ENCODE measurements around the gene ABLIM2. TPM values are rescaled to one million over a fixed set of nuclear protein-coding genes. Genes with fewer than 3 reads are reported as not detected.

ABLIM2 gene
- total RNA-seq, 1 donor from 2014 or later = 3.6 TPM

DNA sequence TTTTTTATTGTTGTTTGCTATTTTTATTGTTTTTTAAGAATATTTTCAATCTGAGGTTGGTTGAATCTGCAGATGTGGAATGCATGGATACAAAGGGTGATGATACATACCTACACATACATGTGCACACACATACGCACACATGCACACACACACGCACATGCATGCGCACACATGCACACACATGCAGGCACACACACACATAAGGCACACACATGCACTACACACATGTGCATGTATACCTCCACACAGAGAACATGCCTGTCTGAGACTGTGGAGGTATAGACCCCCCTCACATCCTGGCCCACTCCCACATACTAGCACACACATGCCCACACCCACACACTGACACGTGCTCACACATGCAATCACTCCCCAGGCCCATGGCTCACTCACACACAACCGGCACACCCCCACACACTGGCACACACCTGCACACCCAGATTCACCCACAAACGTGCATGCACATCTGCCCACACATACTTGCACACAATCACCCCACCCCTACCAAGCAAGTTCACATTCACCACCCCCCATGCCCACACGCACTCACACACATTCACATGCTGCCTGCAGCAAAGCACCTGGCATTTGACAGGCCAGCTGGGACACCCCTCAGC lies 121.4 kb downstream of the ABLIM2 start:
- DNase-seq (ENCODE audit: low spot score) (no peak), ATAC-seq (no peak)

DNA sequence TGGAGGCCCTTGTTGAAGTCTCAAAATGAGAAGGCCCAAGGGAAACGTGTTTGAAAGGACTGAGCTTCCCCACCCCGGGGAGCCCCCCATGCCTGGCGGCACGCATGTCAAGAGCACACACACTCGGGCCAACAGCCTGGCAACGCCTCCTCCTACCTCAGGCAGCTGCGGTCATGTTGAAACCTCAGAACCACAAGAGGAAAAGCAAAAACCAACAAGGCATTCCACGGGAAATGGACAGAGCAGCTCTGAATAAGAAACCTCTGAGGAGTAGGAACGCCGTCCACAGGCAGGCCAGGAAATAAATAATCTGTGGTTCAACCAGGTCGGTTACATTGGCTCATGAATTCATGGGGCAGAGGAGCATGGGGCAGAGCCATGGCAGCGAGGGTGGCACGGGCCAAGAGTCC lies 123.2 kb downstream of the ABLIM2 start:
- no peak for DNase-seq (ENCODE audit: low spot score)
- ATAC-seq = no peak

DNA sequence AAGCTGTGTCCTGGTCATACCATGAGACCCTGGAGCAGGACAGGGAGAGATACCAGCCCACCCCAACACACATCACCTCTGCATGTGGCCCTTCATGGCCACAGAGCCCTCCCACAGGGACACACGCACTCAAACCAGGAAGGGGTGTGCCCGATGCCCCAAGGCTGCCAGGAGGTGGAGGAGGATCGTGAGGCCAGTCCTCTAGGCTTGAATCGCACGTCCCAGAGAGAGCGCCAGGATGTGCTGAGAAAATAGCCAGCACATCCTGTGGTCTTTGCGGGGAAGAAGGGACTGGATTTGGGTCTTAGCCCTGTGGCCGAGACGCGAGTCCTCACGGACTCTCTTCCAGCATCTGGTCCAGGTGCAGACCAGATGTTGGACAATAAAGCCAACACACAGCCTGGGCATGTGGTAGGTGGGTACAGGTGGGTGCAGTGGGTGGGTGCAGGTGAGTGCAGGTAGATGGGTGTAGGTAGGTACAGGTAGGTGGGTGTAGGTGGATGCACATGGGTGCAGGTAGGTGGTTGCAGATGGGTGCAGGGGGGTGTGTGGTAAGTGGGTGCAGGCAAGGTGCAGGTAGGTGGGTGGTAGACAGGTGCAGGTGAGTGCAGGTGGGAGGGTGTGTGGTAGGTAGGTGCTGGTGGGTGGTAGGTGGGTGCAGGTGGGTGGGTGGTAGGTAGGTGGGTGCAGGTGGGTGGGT lies 124.6 kb downstream of the ABLIM2 start:
- ATAC-seq = no peak

DNA sequence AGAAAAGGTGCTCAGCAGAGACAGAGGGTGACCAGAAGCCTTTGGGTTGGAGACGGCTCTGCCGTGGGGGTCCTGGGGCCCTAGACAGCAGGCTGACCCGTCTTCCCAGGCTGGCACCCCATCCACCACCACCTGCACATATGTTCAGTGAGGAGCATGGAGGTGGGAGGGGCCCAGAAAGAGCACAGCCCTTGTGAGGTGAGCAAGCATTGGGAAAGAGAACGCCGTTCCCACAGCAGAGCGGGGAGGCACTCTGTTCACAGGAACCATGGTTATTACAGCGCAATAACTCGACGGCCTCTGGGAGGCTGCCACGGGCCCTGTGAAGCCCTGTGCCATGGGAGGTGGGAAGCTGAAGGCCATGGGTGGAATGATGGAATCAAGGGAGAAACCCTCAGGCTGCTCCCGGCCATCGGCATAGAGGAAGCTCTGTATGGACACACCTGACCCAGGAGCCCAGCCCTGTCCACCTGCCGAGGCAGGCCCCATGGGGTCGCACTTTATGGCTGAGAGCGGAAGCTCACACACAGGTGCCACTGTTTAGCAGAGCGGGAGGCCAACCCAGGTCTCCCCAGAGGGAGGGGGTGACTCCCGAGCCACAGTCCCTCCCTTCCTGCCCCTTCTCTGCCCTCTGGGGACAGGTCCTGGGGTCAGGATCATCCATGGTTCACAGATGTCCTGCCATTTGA lies 125.4 kb downstream of the ABLIM2 start:
- DNase-seq (ENCODE audit: low spot score) (no peak), ATAC-seq (no peak)

More for the DNA sequence above, 124.6 kb downstream of the ABLIM2 start:
- no peak for DNase-seq (ENCODE audit: low spot score)

DNA sequence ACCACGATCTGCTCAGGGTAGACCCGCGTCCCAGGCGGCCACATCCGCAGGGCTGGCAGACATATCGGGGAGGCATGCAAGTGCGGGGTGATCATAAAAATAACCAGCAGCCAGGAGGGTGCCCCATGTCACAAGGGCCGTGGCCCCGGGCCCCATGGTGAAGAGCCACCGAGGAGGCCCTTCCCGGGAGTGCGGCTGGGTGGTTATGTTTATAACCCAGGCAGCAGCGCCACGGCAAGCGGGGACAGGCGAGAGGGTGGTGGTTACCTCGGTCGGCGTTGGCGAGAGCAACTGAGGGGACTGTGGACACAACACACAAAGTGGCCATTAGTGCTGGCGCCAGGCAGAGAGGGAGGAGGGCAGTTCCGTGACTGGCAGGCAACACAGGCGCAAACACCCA lies 126.2 kb downstream of the ABLIM2 start:
- no peak for DNase-seq (ENCODE audit: low spot score)
- no peak for ATAC-seq

DNA sequence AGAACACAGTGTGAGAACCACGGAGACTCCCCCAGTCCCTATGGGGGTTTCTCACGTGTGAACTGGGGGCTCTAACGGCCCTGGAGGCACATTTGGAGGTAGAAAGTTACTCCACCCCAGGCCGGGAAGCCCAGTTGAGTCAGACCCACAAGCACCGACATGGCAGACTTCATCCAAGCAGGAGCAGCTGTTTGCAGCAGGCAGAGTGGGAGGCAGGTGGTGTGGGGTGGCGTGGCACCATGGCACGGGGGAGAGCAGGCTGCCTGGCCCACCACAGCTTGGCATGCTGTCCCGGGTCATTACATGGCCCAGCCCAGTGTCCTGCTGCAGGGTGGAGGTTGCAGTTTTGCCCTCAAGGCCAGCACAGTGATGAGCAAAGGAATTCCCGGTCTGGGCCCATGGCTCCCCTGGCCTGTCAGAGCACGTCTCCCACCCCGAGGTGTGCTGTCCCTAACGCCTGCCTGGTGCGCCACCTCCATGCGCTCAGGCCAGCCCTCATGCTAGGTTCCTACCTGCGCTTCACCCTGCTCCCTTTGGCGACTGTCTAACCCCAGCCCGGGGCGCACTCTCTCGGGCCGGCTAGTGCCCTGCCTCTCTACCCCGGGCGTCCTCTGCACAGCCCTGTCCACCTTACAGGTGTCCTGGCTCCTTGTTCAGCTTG lies 128.4 kb downstream of the ABLIM2 start:
- ATAC-seq (no peak), DNase-seq (ENCODE audit: low spot score) (no peak)

DNA sequence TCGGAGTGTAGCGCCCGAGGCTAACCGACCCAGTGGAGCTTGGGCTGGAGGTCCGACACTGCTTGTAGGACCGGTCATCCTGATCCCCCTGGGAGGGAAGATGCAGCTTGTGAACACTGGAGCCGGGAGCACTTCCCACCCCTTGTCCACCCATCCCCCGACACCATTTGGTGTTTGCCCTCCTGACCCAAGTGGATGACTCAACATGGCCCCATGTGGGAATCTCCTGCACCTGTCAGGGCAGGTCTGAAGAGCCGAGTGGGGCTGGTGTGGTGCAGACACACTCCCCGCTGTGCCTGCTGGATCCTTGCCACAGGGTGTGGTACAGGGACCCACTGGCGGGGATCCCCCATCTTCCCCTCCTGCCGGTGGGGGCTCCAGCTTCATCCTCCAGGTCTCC lies 128.9 kb downstream of the ABLIM2 start:
- ATAC-seq (no peak), DNase-seq (ENCODE audit: low spot score) (no peak)

DNA sequence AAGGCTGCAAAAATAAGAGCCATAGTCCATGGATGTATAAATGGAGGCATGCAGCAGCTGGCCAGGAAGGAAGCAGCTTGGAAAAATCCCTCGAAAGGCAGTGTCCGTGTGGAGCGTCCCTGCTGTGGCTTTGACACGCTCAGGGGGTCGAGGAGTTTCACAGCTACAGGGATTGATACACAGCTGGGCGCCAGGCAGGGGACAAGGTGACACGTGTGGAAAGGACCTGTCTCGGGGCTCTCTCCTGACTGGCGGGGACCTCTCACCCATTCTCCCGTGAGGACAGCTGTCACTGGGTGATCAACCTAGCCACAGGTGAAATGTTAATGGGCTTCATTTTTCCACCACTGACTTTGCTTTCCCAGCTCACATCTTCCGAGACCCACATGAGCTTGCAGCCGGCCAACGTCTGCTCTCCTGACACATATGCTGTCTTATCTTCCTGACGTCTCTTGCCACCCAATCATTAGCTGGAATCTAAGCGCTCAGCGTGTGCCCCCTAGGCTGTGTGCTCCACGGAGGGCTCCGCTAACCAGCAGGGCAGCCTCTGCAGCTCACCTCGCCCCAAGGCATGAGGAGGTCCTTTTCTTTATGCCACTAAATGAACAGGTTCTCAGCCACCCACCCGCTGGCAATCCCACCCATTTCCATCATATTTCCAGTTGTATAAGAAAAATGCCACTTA lies 129.6 kb downstream of the ABLIM2 start:
- ATAC-seq (no peak), DNase-seq (ENCODE audit: low spot score) (no peak)

DNA sequence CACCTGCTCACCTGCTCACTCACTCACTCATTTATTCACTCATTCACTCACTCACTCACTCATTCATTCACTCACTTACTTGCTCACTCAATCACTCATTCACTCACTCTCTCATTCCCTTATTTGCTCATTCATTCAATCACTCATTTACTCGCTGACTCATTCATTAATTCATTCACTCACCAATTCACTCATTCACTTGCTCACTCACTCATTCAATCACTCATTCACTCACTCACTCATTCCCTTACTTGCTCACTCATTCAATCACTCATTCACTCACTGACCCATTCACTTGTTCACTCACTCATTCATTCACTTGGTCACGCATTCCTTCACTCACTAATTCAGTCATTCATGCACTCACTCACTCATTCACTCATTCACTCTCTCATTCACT lies 130.2 kb downstream of the ABLIM2 start:
- ATAC-seq (no peak), DNase-seq (ENCODE audit: low spot score) (no peak)

DNA sequence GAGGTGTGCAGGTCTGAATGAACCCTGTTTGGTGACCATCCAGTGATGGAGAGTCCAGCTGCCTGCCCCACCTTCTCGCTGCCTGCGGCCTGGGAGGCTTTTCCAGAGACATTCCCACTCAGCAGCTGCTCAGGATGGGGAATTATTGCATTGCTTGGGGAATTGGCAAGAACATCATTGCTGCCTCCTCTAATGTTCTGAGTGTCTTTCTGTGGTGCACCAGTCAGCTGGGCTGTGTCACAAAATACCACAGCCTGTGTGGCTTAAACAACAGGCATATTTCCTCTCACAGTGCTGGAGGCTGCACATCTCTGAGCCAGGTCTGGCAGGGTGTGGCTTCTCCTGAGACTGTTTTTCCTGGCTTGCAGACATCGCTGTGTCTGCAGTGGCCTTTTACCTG lies 132.2 kb downstream of the ABLIM2 start:
- no peak for ATAC-seq

DNA sequence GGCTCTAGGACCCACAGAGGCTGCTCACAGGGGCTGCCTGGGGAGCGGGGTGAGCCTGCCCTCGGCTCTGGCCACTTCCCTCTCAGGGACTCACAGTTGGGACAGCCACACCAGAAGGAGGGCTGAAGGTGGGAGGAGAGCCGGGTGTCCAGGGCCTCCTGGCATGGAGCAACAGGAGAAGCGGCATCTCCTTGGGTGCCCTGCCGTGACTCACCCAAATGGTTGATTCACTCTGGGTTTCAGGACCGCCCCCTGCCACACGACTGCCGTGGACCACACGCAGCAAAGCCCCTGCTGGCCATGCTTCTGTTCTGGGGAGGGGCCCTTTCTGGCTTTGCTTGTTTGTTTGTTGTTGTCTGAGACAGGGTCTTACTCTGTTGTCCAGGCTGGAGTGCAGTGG lies 132.9 kb downstream of the ABLIM2 start:
- no peak for DNase-seq (ENCODE audit: low spot score)
- ATAC-seq = no peak

More for the DNA sequence above, 132.2 kb downstream of the ABLIM2 start:
- DNase-seq (ENCODE audit: low spot score) = no peak

DNA sequence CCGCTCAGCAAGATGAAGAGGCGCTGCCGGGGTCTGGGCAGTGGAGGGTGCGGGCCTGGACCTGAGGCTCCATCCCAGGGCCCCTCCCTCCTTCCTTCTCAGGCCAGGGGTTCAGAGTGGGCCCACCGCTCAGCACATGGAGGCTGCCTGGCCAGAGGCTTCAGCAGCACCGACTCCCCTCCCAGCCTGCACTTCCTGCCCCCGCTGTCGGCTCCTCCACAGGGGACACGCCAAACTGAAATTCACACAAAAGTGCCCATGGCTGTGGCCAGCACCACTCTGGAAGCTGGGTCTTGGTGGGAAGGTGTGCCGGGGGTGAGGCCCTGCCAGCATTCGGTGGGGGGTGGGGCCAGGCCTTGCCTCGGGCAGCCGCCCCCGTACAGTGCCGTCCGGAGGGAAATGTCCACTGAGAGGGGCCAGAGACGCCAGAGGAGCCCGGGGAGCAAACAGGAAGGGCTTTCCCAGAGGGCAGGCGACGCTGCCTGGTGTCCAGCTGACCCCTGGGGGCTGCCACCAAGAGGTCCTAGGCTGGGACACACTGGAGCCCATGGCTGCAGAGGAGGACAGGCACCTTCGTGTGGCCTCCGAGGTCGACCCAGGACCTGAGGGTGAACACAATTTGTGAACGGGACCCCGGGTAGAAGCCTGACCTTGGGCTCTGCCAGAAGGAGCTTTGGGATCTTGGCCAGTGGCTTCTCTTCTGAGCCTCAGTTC lies 134.4 kb downstream of the ABLIM2 start:
- DNase-seq (ENCODE audit: low spot score) (no peak), ATAC-seq (peak; percentile 19)

DNA sequence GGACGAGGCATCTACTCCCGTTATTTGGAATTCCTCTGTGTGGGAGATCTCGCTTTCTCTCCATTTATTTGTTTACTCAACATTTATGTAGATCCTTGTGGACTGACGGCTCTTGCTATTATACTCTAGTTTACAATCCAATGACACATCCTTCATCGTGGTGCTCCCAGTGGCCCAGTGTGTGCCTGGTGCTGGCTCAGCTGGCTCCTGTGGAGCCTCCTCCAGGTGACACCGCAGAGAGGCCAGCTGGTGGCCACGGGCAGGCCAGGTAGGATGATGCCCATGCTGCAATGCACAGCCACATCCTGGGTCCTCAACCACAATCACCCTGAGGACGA lies 134.9 kb downstream of the ABLIM2 start:
- DNase-seq (ENCODE audit: low spot score) (no peak), ATAC-seq (no peak)

DNA sequence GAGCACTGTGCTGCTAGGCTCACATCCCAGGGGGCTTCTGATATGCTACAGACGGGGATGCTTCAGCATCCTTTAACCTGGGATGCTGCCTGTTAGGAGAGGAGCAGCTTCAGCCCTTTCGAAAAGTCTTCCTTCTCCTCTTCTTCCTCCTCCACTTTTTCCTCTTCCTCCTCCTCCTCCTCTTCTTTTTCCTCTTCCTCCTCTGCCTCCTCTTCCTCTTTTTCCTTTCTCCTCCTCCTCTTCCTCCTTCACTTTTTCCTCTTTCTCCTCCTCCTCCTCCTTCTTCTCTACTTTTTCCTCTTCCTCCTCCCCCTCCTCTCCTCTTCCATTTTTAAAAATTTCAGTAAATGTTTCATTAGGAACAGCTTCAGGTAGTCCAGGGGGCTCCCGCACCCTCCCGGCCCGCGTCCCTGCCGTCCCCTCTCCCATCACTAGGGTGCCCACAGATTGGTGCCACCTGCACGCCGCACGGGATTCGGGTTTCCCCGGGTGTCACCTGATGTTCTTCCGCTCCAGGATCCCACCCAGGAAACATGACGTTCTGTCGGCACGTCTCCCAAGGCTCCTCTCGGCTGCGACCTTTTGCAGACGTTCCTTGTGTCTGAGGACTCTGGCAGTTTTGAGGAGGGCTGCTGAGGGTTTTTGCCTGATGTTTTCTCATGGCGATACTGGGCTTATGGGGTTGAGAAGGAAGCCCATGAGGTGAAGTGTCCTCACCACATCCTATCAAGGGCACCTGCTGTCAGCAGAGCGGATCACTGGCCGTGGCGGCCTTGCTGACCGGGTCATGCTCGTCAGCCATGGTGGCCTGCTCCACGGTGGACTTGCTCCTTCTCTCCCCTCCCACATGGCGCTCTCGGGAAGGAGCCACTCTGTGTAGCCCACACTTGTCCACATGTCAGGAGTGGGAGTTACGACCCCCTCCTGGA lies 135.6 kb downstream of the ABLIM2 start:
- DNase-seq (ENCODE audit: low spot score) (no peak), ATAC-seq (no peak)

DNA sequence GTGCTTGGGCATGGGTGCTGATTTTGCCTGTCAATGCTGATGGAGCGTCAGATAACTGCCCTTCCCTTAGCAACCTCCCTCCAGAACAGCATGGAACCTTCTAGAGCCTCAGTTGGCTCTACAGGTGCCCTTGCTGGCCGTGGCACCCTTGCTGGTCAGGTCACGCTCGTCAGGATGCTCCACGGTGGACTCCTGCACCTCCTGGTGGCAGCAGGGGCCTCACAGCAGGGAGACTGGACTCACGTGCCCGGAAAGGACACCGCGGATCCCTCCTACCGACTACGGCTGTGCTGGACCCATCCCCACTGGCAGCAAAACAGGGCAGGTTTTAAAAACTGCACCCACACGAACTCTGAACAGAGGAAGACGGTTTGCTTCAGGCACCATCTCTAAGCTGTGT lies 136.8 kb downstream of the ABLIM2 start:
- DNase-seq (ENCODE audit: low spot score) (no peak), ATAC-seq (no peak)

DNA sequence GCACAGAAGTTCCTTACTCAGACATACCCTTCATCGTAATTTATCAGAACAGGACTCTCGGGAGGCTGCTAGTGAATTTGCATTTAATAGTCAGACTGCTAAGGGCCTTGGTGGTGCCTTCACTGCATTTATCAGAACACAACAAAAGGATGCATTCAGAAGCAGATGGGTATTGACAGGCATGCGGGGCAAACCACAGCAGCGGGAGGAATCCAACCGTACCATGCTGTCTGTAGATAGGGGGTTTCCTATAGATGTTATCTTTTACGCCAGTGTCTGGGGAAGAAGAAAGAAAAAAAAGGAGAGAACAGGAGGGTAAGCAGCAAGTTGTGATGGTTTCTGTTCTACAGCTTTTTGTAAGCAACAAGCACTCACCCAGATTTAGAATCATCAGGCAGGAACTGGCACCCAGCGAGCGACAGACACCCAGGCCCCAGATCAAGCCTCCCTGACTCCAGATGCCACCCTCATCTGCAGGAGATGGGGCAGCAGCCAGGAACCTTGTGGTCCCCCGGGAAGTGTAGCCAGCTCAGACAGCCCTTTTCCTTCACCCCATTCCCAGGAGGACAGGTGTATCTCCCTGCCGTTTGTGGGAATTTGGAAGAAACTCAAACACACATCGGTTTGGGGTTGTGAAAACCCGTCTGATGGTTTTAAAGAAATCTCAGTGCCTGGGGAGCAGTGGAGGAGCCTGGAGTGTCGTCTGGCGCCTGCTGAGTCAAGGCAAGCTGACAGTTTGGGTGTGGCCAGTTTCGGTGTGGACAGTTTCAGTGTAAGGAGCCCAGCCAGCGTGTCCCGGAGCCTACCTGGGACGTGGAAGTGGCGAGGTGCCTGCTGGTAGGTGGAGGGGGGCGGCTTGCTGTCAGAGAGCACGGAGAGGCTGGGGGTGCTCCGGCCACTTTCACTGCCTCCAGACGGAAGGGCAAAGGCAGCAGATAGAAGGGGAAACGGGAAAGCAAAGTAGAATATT lies 138.9 kb downstream of the ABLIM2 start:
- DNase-seq (ENCODE audit: low spot score) (no peak), ATAC-seq (no peak)

DNA sequence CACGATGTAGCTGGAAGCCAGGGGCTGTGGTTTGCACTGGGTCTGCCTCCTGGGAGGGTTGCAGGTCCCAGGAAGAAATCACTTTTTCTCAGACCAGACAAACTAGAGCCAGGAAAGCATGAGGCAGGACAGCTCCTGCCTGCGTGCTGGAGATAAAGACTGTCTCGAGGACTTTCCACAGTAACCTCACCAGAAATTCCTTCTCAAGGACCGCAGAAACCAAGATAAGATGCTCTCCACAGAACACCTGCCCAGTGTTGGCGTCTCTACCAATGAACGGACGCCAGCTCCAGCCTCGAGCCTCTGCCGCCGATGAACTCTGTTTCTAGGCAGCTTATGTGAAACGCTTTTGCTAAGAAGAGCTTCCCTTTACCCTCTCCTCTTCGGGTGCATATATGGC lies 142.1 kb downstream of the ABLIM2 start:
- no peak for DNase-seq (ENCODE audit: low spot score)
- no peak for ATAC-seq

DNA sequence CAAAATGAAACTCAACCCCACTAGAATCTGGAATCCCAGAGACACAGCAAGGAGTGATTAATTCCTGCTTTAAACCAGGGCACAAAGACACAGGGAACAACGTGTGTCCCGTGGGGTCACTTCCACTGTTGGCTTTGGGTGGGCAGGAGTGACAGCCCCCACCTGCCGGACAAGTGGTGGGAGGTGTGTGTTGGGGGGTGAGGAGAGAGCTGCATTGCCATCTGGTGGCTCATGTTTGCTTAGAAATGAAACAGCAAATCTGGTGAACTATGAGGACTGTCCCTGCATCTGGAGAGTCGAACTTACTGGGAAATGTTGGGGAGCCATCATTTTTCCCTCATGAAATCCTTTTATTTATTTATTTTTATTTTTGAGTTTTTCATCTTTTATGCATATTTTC lies 143.1 kb downstream of the ABLIM2 start:
- DNase-seq (ENCODE audit: low spot score) = no peak
- no peak for ATAC-seq
